ENCODE data around the gene ECHS1. TPM values are rescaled to one million over a fixed set of nuclear protein-coding genes. Genes with fewer than 3 reads are reported as not detected.

The ECHS1 gene
- total and polyA plus RNA-seq, 9 of the 15 experiments (the other 6 are each of a cell fraction or from before 2014, with no cell fraction given), result 16.6 to 100 (median 68.1) TPM

- H2AFZ ChIP-seq (ENCODE audit: low read depth, low read length), result no peak overlapping the region
- H3K36me3 ChIP-seq (ENCODE audit: control insufficient read depth, insufficient read depth, low read length), result peaks cover 37% of the 10 kb centered on the region; the same call in 2 of the 3 replicates
- peaks cover 10% of the 10 kb centered on the region for H3K79me2 ChIP-seq (ENCODE audit: control insufficient read depth, insufficient read depth, low read length)
- no peaks in the 10 kb centered on the region for H3K9me1 ChIP-seq (ENCODE audit: control insufficient read depth, insufficient read depth, low read length)
- no peak for TF ChIP-seq SNRNP70 (optimal IDR thresholded peaks at IDR 0.05; ENCODE audit: low read depth, low read length)
- no peak for TF ChIP-seq ARHGAP35 (IDR thresholded peaks at IDR 0.05; ENCODE audit: partially characterized antibody)
- TF ChIP-seq JUND (IDR thresholded peaks at IDR 0.05; ENCODE audit: borderline replicate concordance, low read depth, low read length), result no peak
- no peak for TF ChIP-seq JUND (tag; IDR thresholded peaks at IDR 0.05; ENCODE audit: borderline replicate concordance, low read depth, low read length)
- no peak for TF ChIP-seq CBX2 (IDR thresholded peaks at IDR 0.05; ENCODE audit: insufficient read depth, low read length, poor library complexity, severe bottlenecking)
- TF ChIP-seq ATF2 (CRISPR knock-in tag; IDR thresholded peaks at IDR 0.05), result no peak
- in situ Hi-C loops (cut with MboI), result no loop called here
- H3K27me3 ChIP-seq (ENCODE audit: control insufficient read depth in 2 of 2, insufficient read depth in 2 of 2, low read length in 2 of 2), result no peaks in the 10 kb centered on the region
- no peak for FAIRE-seq
- H4K20me1 ChIP-seq (replicated peaks; ENCODE audit: control insufficient read depth, insufficient read depth, low read length), result no peaks in the 10 kb centered on the region
- no TSS peak for BruUV-seq (replicated peaks)
- no peak for ATAC-seq
- POLR2A ChIA-PET, result interaction anchor here (0.7 kb wide), 1 partner anchor 48 kb away, joined by 4 read pairs; no protein-coding TSS in a partner anchor
- H3K27ac ChIP-seq (ENCODE audit: extremely low read depth, low read depth, low read length), result no peak overlapping the region
- no peaks in the 10 kb centered on the region for H3K9me3 ChIP-seq (replicated peaks; ENCODE audit: control insufficient read depth, insufficient read depth, low read depth, low read length)
- DNase-seq (ENCODE audit: extremely low read depth in 1 of 4, low spot score in 3 of 4), result no peak
- CTCF ChIA-PET (ENCODE audit: low intra/inter-chr PET ratio), result no interaction called here
- peak overlapping the region in 1 of 2 experiments; percentile 78; a peak in 1 of 4 replicates for H3K9ac ChIP-seq (ENCODE audit: insufficient read depth in 1 of 2, low read depth in 2 of 2, low read length in 2 of 2)
- 100% methylated on average over 1 of the region's 4 CpGs for WGBS (ENCODE audit: insufficient coverage, low coverage, missing lambda C conversion rate)
- H3K4me3 ChIP-seq, result no peak overlapping the region
- intact Hi-C loops (cut with micrococcal nuclease), result loop anchor here (2.0 kb wide), 1 partner anchor 66 kb away; no protein-coding TSS in a partner anchor
- H3K4me2 ChIP-seq (ENCODE audit: insufficient read depth, low read length), result no peak overlapping the region
- H3K4me1 ChIP-seq (replicated peaks in 1 of 2; ENCODE audit: control insufficient read depth in 2 of 2, insufficient read depth in 2 of 2, low read length in 2 of 2), result peaks cover 2 to 31% of the 10 kb centered on the region in 2 experiments; a peak in 4 of 5 replicates
Measured at GRCh38 chr10:133313192-133313591, 60.0 kb downstream of the ECHS1 start.
